Bronchial epithelial cell (primary cell): ENCODE results near the gene SCAMP3. TPM values are rescaled to one million over a fixed set of nuclear protein-coding genes. Genes with fewer than 3 reads are reported as not detected.

Experiments used
- DNase-seq: peaks from one replicate; pipeline ENCODE4 v3.0.0-alpha.2; 2010; ENCODE audit warnings: low read depth
- FAIRE-seq: peaks from 2 replicates; lab custom pipeline; 2011; peaks lifted over from hg19 to GRCh38; lab: Jason Lieb, UNC
- H3K27me3 ChIP-seq: 2 replicates; pipeline ENCODE4 v1.5.1; 2011; ENCODE audit warnings: low read length; ENCODE audit not compliant: control insufficient read depth, insufficient read depth
- H3K36me3 ChIP-seq: 2 replicates; pipeline ENCODE4 v1.5.1; 2011; ENCODE audit warnings: low read length; ENCODE audit not compliant: control insufficient read depth, insufficient read depth
- H3K4me3 ChIP-seq: 2 replicates; pipeline ENCODE4 v1.5.1; 2011; ENCODE audit warnings: mild to moderate bottlenecking, low read depth, low read length, control low read depth
- CTCF ChIP-seq: IDR thresholded peaks from 2 replicates; pipeline ENCODE4 v1.5.1; 2011; ENCODE audit warnings: mild to moderate bottlenecking, moderate library complexity, low read length, control low read depth, inconsistent platforms; ENCODE audit not compliant: insufficient read depth, severe bottlenecking
- total RNA-seq: library from RNA; depleted of rRNA; stranded (reverse); fragments of >200 nt; gene quantifications from 2 replicates; pipeline ENCODE4 v1.2.1, GENCODE V29; 2014

The SCAMP3 gene
- total RNA-seq, 1 donor from 2014 or later = 23.4 TPM

- no peaks in the 10 kb centered on the region for H3K27me3 ChIP-seq
- TF ChIP-seq CTCF = no peak
- H3K36me3 ChIP-seq = no peaks in the 10 kb centered on the region
- no peak for DNase-seq
- H3K4me3 ChIP-seq = no peak overlapping the region
- FAIRE-seq = no peak
Observed at GRCh38 chr1:155304558-155305063, 42.5 kb upstream of the SCAMP3 start.

GRCh38 chr1:155301342-155301841, 39.2 kb upstream of the SCAMP3 start, which contains the start of gene PKLR:
Gene PKLR, minus strand, starts transcription at chr1:155301438. Its CDS starts 43 bp downstream, at chr1:155301395.
- Histone ChIP-seq H3K4me3 (no peak within 1 kb of the TSS), H3K36me3 (no peaks in the 10 kb centered on the region), H3K27me3 (no peaks in the 10 kb centered on the region)
- DNase-seq (no peak), FAIRE-seq (no peak)
- TF ChIP-seq CTCF = no peak

GRCh38 chr1:155300553-155301329, 38.6 kb upstream of the SCAMP3 start:
- TF ChIP-seq CTCF = no peak
- DNase-seq (no peak), FAIRE-seq (no peak)
- no peak overlapping the region for H3K4me3 ChIP-seq
- H3K36me3 ChIP-seq = no peaks in the 10 kb centered on the region
- no peaks in the 10 kb centered on the region for H3K27me3 ChIP-seq

GRCh38 chr1:155300024-155300423, 37.9 kb upstream of the SCAMP3 start:
- no peak overlapping the region for H3K4me3 ChIP-seq
- TF ChIP-seq CTCF = no peak
- no peak for FAIRE-seq
- peaks cover 2% of the 10 kb centered on the region for H3K27me3 ChIP-seq
- no peaks in the 10 kb centered on the region for H3K36me3 ChIP-seq
- DNase-seq = no peak

GRCh38 chr1:155297384-155297783, 35.2 kb upstream of the SCAMP3 start:
- no peak for FAIRE-seq
- DNase-seq = no peak
- Histone ChIP-seq H3K36me3 (no peaks in the 10 kb centered on the region), H3K27me3 (peaks cover 6% of the 10 kb centered on the region), H3K4me3 (no peak overlapping the region)
- TF ChIP-seq CTCF = no peak

- Histone ChIP-seq H3K27me3 (peaks cover 6% of the 10 kb centered on the region), H3K36me3 (no peaks in the 10 kb centered on the region), H3K4me3 (no peak overlapping the region)
- no peak for FAIRE-seq
- TF ChIP-seq CTCF = no peak
- DNase-seq = no peak
Observed at GRCh38 chr1:155296661-155297060, 34.5 kb upstream of the SCAMP3 start.
